HepG2 (cell line): ENCODE measurements around the gene RBMS2. TPM values are rescaled to one million over a fixed set of nuclear protein-coding genes. Genes with fewer than 3 reads are reported as not detected.

ENCODE experiments used
- ATF1 ChIP-seq: IDR thresholded peaks from 2 replicates; pipeline ENCODE4 v1.6.1; 2016; ENCODE audit warnings: mild to moderate bottlenecking, control low read depth
- ELF4 ChIP-seq: sonication (generic); formaldehyde crosslinking; IDR thresholded peaks from 2 replicates; pipeline ENCODE4 v1.5.0; 2020; ENCODE audit warnings: missing genetic modification reagents, mild to moderate bottlenecking, moderate library complexity, borderline replicate concordance
- FUBP1 ChIP-seq: sonication (generic); formaldehyde crosslinking; IDR thresholded peaks from 2 replicates; pipeline ENCODE4 v1.5.1; 2020; ENCODE audit warnings: missing genetic modification reagents, mild to moderate bottlenecking, borderline replicate concordance
- HNRNPLL ChIP-seq: fragments of 200-400 bp; formaldehyde crosslinking; IDR thresholded peaks from 2 replicates; pipeline ENCODE4 v1.6.1; 2017; ENCODE audit warnings: mild to moderate bottlenecking, low read depth, low read length; ENCODE audit not compliant: poor library complexity, severe bottlenecking
- NCOA2 ChIP-seq: sonication (generic); formaldehyde crosslinking; IDR thresholded peaks from 2 replicates; pipeline ENCODE4 v1.8.0; 2022; ENCODE audit warnings: inconsistent platforms
- NFYC ChIP-seq: IDR thresholded peaks from 2 replicates; pipeline ENCODE4 v1.6.1; 2016; ENCODE audit warnings: missing genetic modification reagents, missing compliant biosample characterization
- SP1 ChIP-seq, 2 experiments: fragments of 450-650 bp in 1 of 2; sonication (generic) in 1 of 2; formaldehyde crosslinking in 1 of 2; IDR thresholded peaks; 2 replicates each; pipeline versions ENCODE4 v1.4.0 to v1.6.1; 2016 to 2020; ENCODE audit warnings: missing genetic modification reagents in 1 of 2
- SP2 ChIP-seq: sonication (generic); formaldehyde crosslinking; IDR thresholded peaks from 2 replicates; pipeline ENCODE4 v1.5.1; 2020; ENCODE audit warnings: mild to moderate bottlenecking, missing genetic modification reagents
- THRA ChIP-seq: sonication (generic); formaldehyde crosslinking; IDR thresholded peaks from 2 replicates; pipeline ENCODE4 v1.4.0; 2020; ENCODE audit warnings: missing genetic modification reagents, borderline replicate concordance
- TOE1 ChIP-seq: sonication (generic); formaldehyde crosslinking; IDR thresholded peaks from 2 replicates; pipeline ENCODE4 v1.4.0; 2020; ENCODE audit warnings: mild to moderate bottlenecking, missing genetic modification reagents
- U2AF2 ChIP-seq: fragments of 200-400 bp; formaldehyde crosslinking; IDR thresholded peaks from 2 replicates; pipeline ENCODE4 v1.6.1; 2017; ENCODE audit warnings: low read depth, mild to moderate bottlenecking, low read length
- XRCC5 ChIP-seq: fragments of 200-400 bp; formaldehyde crosslinking; optimal IDR thresholded peaks from 2 replicates; pipeline ENCODE3; 2017; ENCODE audit warnings: mild to moderate bottlenecking, low read length
- ZBTB10 ChIP-seq: sonication (generic); formaldehyde crosslinking; IDR thresholded peaks from 2 replicates; pipeline ENCODE4 v1.4.0; 2020; ENCODE audit warnings: missing genetic modification reagents, borderline replicate concordance
- ZMYM4 ChIP-seq: sonication (generic); formaldehyde crosslinking; IDR thresholded peaks from 2 replicates; pipeline ENCODE4 v1.8.1; 2023; ENCODE audit warnings: mild to moderate bottlenecking, missing genetic modification reagents
- ZNF256 ChIP-seq: sonication (generic); formaldehyde crosslinking; conservative IDR thresholded peaks from 2 replicates; pipeline ENCODE4 v1.4.0; 2020; ENCODE audit warnings: missing genetic modification reagents
- ZNF281 ChIP-seq: sonication (generic); formaldehyde crosslinking; IDR thresholded peaks from 2 replicates; pipeline ENCODE4 v1.4.0; 2020; ENCODE audit warnings: missing genetic modification reagents, borderline replicate concordance
- ZNF501 ChIP-seq: sonication (generic); formaldehyde crosslinking; IDR thresholded peaks from 2 replicates; pipeline ENCODE4 v1.5.1; 2020; ENCODE audit warnings: mild to moderate bottlenecking, moderate library complexity, missing genetic modification reagents
- ZNF7 ChIP-seq: IDR thresholded peaks from 2 replicates; pipeline ENCODE4 v1.6.1; 2016; ENCODE audit warnings: missing biosample characterization, missing genetic modification reagents
- ZNF784 ChIP-seq: sonication (generic); formaldehyde crosslinking; IDR thresholded peaks from 2 replicates; pipeline ENCODE4 v1.5.1; 2020; ENCODE audit warnings: missing genetic modification reagents, mild to moderate bottlenecking, borderline replicate concordance
- polyA plus RNA-seq, 8 experiments: library from polyadenylated mRNA; depleted of rRNA in 3 of 8; stranded (reverse) in 7 of 8; unstranded in 1 of 8; fragments of >200 nt; fragmentation: Illumina TruSeq in 4 of 8; extraction: Trizol in 4 of 8; gene quantifications; 2 replicates each; pipeline versions ENCODE4 v1.2.1 to v1.2.3, GENCODE V29; 2011 to 2016; ENCODE audit warnings: low read depth in 4 of 8, missing spikeins in 1 of 8, mixed read lengths in 1 of 8; ENCODE audit not compliant: insufficient read depth in 1 of 8
- total RNA-seq, 5 experiments: library from RNA; depleted of rRNA; stranded (reverse); fragments of >200 nt; fragmentation: Illumina TruSeq; extraction: Trizol; gene quantifications; 2 replicates each; pipeline ENCODE4 v1.2.3, GENCODE V29; 2016; ENCODE audit warnings: low read depth in 1 of 5

Gene RBMS2
- total and polyA plus RNA-seq, 2 of the 13 experiments (the other 11 are each of a cell fraction or from before 2014, with no cell fraction given): 0.53 to 7.4 TPM

- TF ChIP-seq NFYC (0 out of 2 replicates have a peak, but pooled peaks have one; percentile 26), FUBP1 (CRISPR knock-in tag) (no peak), XRCC5 (peak; percentile 99), ELF4 (CRISPR knock-in tag) (no peak), TOE1 (CRISPR knock-in tag) (0 out of 2 replicates have a peak, but pooled peaks have one; percentile 72), ZNF7 (no peak; the same call in 1 of the 2 replicates), ZBTB10 (CRISPR knock-in tag) (no peak), ZNF256 (CRISPR knock-in tag) (no peak), THRA (CRISPR knock-in tag) (no peak), ZNF784 (peak; percentile 64; the same call in 1 of the 2 replicates), ZNF501 (CRISPR knock-in tag) (peak; percentile 42; the same call in 1 of the 2 replicates), ZNF281 (CRISPR knock-in tag) (peak; percentile 74; the same call in 1 of the 2 replicates), ATF1 (CRISPR knock-in tag) (no peak), SP1 (IDR thresholded peaks at IDR 0.05) (no peak), SP1 (CRISPR knock-in tag; IDR thresholded peaks at IDR 0.05) (peak; percentile 83), HNRNPLL (no peak), SP2 (CRISPR knock-in tag) (no peak), U2AF2 (no peak), NCOA2 (CRISPR knock-in tag) (peak; percentile 57; the same call in 1 of the 2 replicates), ZMYM4 (CRISPR knock-in tag) (peak; percentile 98)
These were observed 108.6 kb downstream of the RBMS2 start, which contains the start of gene BAZ2A (continued) for GRCh38 chr12:56630180-56630632.
